ENCODE data around the gene IL12RB1.

DNA sequence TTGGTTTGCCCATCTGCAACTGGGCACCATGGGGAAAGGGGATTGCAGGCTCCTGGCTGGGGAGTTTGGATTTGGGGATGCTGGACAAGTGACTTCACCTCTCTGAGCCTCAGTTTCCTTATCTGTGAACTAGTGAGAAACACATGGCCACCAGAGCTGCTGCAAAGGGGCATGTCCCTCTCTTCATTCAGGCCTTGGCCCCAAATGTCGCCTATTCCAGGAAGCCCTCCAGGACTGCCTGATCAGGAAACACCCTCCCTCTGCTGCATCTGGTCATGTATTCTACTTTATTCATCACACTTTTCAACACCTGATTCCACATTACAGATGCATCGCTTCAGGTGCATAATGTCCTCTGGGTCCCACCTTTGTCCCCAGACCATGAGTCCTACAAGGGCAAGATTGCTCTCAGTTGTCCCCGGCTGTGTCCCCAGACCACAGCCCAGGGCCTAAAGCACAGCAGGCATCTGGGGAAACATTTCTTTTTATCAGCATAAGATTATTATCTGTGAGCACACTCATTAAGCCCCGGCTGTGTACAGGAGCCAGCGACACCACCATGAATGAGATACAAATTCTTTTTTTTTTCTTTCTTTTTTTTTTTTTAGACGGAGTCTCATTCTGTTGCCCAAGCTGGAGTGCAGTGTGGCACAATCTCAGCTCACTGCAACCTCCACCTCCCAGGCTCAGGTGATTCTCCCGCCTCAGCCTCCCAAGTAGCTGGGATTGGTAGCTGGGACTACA lies 41.3 kb downstream of the IL12RB1 start:
- TF ChIP-seq MAX (IDR thresholded peaks at IDR 0.05) = no peak
- no peak for TF ChIP-seq CHD2 (IDR thresholded peaks at IDR 0.05; ENCODE audit: low read length, partially characterized antibody)
- TF ChIP-seq, protein P1, sequence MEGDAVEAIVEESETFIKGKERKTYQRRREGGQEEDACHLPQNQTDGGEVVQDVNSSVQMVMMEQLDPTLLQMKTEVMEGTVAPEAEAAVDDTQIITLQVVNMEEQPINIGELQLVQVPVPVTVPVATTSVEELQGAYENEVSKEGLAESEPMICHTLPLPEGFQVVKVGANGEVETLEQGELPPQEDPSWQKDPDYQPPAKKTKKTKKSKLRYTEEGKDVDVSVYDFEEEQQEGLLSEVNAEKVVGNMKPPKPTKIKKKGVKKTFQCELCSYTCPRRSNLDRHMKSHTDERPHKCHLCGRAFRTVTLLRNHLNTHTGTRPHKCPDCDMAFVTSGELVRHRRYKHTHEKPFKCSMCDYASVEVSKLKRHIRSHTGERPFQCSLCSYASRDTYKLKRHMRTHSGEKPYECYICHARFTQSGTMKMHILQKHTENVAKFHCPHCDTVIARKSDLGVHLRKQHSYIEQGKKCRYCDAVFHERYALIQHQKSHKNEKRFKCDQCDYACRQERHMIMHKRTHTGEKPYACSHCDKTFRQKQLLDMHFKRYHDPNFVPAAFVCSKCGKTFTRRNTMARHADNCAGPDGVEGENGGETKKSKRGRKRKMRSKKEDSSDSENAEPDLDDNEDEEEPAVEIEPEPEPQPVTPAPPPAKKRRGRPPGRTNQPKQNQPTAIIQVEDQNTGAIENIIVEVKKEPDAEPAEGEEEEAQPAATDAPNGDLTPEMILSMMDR (IDR thresholded peaks at IDR 0.05) = no peak

Data from A549 (cell line).